CD4-positive, alpha-beta T cell treated with Interleukin-15 for 4 hours (primary cell): Measurements from ENCODE around the gene NTSR1.

Source experiments
- DNase-seq: peaks from one replicate; pipeline ENCODE4 v3.0.0-alpha.2; 2020; ENCODE audit warnings: low spot score

NTSR1 gene

GRCh38 chr20:62740286-62741141 is 31.9 kb downstream of the NTSR1 start:
- DNase-seq: peak; percentile 94

DNA sequence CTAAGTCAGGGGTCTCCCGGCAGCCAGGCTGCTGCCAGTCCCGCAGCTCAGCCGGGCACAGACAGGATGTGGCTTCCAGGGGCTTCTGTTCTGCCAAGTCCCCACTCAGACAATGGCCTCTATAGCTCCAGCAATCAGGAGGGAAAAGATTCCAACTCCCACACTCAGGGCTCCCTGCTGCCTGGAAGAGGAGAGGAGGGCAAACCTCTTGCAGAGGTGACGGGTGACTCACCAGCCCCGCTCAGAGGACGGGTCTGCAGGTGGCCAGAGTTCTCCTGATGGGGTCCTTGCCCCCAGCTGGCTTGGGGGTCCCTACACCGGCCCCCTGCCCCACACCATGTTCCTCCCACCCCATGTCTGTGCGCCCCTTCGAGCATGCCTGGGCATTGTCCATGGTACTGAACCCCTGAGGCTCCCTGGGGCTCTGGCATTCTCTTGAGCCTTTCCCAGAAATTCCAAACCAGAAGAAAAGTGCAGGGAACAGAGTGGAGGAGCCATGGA is 32.6 kb downstream of the NTSR1 start:
- no peak for DNase-seq

- DNase-seq: no peak
These were observed 33.3 kb downstream of the NTSR1 start for GRCh38 chr20:62741701-62742491.

DNA sequence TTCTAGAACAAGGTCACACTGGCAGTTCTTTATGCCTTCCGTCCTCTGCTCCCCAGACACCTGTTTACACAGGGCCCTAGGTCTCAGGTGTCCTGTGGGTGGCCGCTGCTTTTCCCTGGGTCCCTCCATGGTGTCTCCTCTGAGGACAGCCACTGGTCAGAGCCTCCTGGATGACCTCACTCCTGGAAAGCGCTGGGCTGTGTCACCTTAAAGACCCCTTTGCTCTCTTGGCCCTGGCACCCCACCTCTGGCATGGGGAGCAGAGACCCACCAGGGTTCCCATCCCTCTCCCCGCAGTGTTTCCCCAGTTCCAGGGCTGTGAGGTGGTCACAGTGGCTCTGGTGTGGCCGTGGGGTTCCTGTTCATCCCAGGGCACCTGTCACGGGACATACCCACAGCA is 33.9 kb downstream of the NTSR1 start:
- no peak for DNase-seq

- DNase-seq: no peak
These were observed 34.5 kb downstream of the NTSR1 start for GRCh38 chr20:62742979-62743776.

DNA sequence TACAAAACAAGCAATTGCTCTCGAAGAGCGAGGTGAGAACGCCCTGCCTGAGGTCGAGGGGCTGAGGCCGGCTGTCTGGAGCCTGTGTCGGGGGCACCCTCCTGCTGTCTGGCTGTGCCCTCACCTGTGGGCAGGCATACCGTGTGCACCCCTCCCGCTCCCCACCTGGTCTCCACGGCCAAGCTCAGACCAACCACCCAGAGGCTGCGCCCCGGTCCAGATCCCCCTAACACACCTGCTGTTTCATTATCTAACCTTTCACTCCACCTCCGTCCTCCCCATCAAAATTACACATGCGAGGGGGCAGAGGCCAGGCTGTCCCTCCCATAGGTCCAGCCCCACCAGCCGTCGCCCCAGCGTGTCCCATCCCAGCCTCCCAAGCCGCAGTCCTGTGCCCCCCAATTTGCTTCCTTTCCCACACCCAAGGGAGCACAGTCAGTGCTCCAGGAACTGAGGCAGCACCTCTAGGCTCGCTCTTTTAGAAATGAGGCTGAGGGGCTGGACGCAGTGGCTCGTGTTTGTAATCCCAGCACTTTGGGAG is 35.2 kb downstream of the NTSR1 start:
- no peak for DNase-seq

DNA sequence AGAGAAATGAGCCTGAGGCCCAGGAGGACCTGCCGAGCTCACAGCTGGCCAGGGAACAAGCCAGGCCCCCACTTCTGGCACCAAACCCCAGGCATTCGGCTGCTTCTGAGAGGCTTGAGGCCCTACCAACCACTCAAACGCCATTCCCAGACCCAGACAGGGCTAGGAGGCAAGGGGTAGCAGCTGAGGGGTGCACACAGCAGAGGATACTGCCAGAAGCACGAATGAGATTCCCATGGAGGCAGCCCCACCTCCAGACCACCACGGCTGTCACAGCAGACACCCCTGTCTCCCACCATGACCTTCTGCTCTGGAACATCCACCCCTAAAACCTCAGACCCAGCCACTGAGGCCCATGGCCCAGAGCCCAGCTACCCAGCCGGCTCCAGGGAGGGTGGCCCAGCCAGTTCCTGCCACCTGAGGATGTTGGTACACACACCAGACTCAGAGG is 36.1 kb downstream of the NTSR1 start:
- DNase-seq: no peak

DNA sequence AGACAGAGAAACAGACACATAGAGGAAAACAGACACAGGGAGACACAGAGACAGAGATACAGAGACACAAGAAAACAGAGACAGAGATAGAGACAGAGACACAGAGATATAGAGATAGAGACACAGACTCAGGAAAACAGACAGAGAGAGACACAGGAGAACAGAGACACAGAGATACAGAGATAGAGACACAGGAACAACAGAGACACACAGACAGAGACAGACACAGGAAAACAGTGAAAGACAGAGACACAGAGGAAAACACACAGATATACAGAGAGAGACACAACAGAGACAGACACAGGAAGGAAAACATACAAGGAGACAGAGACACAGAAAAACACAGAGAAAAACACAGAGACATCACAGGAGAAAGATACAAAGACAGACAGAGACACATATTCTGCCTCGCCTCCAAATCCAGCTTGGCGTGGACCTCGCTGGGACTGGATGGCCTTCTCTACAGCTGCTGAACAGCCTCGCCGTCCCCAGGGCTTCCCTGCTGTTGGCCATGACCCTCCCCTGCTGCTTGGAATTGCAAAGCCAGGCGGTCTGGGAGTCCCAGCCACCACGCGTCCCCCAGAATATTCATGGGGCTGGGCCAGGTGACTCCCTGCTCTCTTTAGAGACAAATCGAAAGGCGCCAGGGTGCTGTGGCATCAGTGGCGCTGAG is 36.8 kb downstream of the NTSR1 start:
- no peak for DNase-seq

- DNase-seq: no peak
These were observed 37.3 kb downstream of the NTSR1 start for GRCh38 chr20:62745952-62746288.

- no peak for DNase-seq
These were observed 39.7 kb downstream of the NTSR1 start for GRCh38 chr20:62748311-62748710.

GRCh38 chr20:62749851-62750445 is 41.3 kb downstream of the NTSR1 start:
- DNase-seq: no peak

- DNase-seq: no peak
These were observed 43.0 kb downstream of the NTSR1 start for GRCh38 chr20:62751551-62752150.

DNA sequence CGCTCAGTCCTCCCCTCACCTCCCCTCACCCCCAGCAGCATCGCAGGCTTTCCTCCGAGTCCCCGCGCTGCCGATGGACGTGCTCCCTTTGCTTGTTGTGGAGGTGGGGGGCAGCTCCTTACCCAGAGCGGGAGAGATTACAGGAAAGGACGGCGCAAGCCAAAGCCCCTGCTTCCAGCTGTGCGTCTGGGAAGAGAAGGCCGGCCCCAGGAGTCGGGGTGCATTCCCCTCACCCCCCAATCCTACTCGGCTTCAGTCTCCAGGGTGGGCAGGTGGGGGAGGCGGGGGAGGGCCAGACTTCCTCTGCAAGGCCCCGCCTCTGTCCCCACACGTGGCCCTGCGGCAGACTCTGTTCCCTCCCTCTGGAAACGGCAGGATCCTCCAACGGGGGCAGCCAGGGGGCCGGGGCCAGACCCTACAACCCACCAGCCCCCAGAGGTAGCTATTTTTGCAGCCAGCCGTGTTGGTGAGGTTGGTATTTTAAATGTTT is 43.6 kb downstream of the NTSR1 start:
- no peak for DNase-seq

DNA sequence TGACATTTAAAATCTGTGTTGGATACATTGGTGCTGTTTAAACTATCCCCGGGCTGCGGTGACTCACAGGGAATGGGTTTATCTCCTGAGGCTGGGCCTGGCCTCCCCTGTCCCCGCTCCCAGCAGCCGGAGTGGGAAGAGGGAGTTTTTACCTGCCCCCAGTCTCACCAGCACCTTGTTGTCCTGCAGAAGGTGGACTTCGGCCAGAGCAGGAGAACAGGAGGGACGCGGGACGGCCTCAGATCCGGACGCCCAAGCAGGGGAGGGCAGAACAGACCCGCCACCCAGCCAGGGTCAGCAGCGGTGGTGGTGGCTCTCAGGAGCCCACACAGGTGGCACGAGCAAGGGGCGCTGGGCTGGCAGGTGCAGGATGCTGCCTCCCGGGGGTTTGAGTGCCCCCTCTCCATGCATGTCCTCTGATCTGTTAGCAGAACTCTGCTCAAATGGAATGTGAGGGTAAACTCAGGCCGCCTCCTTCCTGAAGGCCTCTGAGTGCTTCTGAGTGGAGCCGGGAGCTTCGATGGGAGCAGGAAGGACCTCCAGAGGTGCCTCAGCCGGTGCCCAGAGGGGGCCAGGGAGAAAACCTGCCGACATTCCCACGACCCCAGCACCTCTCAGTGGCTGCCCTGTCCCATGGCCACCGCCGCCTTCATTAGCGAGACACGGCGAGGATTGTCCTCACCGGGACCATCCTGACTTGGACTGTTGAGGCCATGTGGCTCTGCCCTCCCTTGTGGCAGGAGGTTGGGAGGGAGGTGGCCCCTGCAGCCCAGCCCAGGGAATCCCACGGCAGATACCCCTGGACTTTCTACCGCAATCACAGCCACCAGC is 44.2 kb downstream of the NTSR1 start:
- no peak for DNase-seq

GRCh38 chr20:62753626-62754025 is 45.0 kb downstream of the NTSR1 start:
- no peak for DNase-seq

DNA sequence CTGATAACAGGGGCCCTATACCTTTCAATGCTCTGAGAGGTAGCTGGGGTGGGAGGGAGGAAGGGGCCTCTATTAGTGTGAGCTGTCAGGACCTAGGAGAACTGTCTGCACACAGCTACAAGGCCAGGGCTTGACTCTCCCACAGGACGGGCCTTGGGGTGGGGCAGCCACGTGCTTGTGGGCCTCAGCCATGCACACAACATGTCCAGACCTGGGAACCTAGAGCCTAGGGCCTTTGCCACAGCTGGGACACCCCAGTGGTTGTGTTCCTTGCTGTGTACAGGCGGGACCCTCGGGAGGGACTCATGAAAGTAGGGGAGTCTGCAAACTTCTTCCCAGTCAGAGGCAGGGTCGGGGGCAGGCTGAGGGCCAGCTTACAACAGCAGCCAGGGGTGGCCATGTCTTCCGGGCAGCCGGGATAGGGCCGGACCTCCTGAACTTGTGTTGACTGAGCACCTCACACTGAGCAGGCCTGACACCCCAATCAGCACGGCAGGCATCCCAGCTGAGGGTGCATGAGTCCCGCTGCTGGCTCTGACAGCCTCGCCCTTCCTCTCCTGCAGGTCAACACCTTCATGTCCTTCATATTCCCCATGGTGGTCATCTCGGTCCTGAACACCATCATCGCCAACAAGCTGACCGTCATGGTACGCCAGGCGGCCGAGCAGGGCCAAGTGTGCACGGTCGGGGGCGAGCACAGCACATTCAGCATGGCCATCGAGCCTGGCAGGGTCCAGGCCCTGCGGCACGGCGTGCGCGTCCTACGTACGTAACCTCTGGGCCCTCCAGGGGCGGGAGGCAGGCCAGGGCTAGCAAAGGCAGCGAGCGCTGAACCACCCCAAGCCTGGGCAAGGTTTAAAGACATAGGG is 45.7 kb downstream of the NTSR1 start:
- DNase-seq: no peak

GRCh38 chr20:62754991-62755356 is 46.3 kb downstream of the NTSR1 start:
- no peak for DNase-seq
